Left ventricle myocardium inferior (tissue), 1 donor: ENCODE data around the gene IFRD2. TPM values are rescaled to one million over a fixed set of nuclear protein-coding genes. Genes with fewer than 3 reads are reported as not detected.

Source experiments
- DNase-seq: peaks from one replicate; pipeline ENCODE4 v3.0.0-alpha.2; 2020
- H3K27ac ChIP-seq: fragments of 200-600 bp; replicated peaks from 2 replicates; pipeline ENCODE4 v1.8.0; 2021
- H3K27me3 ChIP-seq: fragments of 200-600 bp; 2 replicates; pipeline ENCODE4 v1.8.0; 2021; ENCODE audit warnings: low read depth
- H3K36me3 ChIP-seq: fragments of 200-600 bp; 2 replicates; pipeline ENCODE4 v1.8.0; 2021
- H3K4me1 ChIP-seq: fragments of 200-600 bp; 2 replicates; pipeline ENCODE4 v1.8.0; 2021
- H3K4me3 ChIP-seq: fragments of 200-600 bp; 2 replicates; pipeline ENCODE4 v1.8.0; 2021; ENCODE audit warnings: mild to moderate bottlenecking, moderate library complexity
- H3K9me3 ChIP-seq: fragments of 200-600 bp; replicated peaks from 2 replicates; pipeline ENCODE4 v1.8.0; 2021
- intact Hi-C: fragments of 100-400 bp; cut with micrococcal nuclease; formaldehyde crosslinking; loops from one replicate; pipeline ENCODE4 v1.11.0; 2022
- total RNA-seq: library from RNA; stranded (reverse); fragmentation: NEBNext Ultra II Directional; extraction: Animal tissue kit (Norgen Biotek cat#: 25700); gene quantifications from one replicate; pipeline ENCODE4 v1.2.1, GENCODE V29; 2021
- TF ChIP-seq, protein P1 (sequence below): fragments of 200-600 bp; IDR thresholded peaks from 2 replicates; pipeline ENCODE4 v1.8.0; 2021; ENCODE audit warnings: antibody characterized with exemption, mild to moderate bottlenecking, borderline replicate concordance
- donor health status: DM: no; HTN: yes; CAD: no; lungs with severe emphysema.

IFRD2 gene
- total RNA-seq, 1 donor from 2014 or later, result 54.9 TPM

DNA sequence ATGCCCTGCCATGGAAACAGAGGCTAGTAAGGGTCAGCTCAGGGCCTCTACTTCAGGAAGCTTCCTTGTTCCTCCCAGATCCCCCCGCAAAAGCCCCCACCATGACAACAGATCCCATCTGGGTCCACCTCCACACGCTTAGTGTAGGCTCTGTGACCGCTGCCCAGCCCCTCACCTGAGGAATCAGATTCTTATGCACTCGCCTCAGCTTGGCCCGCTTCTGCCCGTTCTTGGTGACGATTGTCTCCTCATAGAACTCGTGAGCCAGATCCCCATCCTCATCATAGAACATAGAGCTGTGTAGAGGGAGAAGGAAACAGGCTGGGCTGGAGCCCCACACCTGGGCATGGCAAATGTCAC lies 33.9 kb upstream of the IFRD2 start:
- Histone ChIP-seq H3K27me3 (no peaks in the 10 kb centered on the region), H3K27ac (no peak overlapping the region), H3K4me3 (no peak overlapping the region), H3K4me1 (peaks cover 83% of the 10 kb centered on the region), H3K36me3 (peaks cover 41% of the 10 kb centered on the region), H3K9me3 (no peaks in the 10 kb centered on the region)
- no peak for DNase-seq
- intact Hi-C loops, result no loop called here
- TF ChIP-seq, protein P1, sequence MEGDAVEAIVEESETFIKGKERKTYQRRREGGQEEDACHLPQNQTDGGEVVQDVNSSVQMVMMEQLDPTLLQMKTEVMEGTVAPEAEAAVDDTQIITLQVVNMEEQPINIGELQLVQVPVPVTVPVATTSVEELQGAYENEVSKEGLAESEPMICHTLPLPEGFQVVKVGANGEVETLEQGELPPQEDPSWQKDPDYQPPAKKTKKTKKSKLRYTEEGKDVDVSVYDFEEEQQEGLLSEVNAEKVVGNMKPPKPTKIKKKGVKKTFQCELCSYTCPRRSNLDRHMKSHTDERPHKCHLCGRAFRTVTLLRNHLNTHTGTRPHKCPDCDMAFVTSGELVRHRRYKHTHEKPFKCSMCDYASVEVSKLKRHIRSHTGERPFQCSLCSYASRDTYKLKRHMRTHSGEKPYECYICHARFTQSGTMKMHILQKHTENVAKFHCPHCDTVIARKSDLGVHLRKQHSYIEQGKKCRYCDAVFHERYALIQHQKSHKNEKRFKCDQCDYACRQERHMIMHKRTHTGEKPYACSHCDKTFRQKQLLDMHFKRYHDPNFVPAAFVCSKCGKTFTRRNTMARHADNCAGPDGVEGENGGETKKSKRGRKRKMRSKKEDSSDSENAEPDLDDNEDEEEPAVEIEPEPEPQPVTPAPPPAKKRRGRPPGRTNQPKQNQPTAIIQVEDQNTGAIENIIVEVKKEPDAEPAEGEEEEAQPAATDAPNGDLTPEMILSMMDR, result no peak

DNA sequence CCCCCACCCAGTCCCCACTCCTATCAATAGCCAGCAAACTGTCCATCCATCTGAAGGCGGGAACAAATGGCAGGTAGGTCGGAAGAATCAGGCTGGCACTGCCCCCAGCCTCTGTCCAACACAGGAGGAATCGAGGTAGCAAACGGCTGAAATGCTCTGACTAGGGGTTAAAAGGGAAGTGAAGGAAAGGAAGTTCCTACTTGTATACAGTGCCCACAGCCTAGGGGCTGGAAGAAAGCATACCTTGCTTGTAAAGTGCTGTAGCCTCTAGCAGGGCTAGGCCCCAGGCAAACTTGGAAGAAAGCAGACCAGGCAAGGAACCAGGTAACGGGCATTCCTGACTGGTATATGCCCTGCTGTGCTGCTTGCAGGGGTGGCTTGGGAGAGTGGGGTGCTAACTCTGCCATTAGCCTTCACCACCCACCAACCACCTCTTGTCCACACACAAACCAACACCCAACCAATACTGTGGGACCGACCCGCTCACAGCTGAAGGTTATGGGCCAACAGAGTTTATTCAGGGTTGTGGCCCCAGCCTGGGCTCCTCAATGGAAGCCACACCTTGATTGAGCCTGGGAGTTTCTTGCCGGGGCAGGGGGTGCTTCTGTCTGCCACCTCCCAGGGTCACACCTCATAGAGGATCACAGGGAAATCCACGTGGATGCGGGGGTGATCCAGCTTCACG lies 33.4 kb upstream of the IFRD2 start:
- Histone ChIP-seq H3K27ac (peak overlapping the region; percentile 99), H3K4me1 (peaks cover 83% of the 10 kb centered on the region), H3K4me3 (no peak overlapping the region), H3K36me3 (peaks cover 36% of the 10 kb centered on the region), H3K9me3 (no peaks in the 10 kb centered on the region), H3K27me3 (no peaks in the 10 kb centered on the region)
- TF ChIP-seq, protein P1, result no peak
- intact Hi-C loops, result no loop called here
- no peak for DNase-seq

DNA sequence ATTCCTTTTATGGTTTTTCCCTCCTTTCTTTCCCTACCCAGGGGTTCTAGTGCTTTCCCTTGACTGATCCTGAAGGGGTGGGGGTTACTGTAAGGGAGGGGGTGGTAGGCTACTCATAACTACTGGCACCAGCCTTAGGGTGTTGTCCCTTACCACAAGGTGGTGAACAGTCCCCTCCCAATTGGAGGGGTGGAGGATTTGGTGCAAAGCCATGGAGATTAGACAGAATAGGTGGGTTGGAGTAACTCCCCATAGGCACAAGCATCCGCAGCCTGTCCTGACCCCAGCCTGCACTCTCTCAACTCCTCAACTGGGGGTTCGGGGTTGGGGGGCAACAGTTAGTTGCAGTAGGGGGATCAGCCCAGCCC lies 32.9 kb upstream of the IFRD2 start:
- TF ChIP-seq, protein P1, result no peak
- Histone ChIP-seq H3K4me3 (no peak overlapping the region), H3K27me3 (no peaks in the 10 kb centered on the region), H3K9me3 (no peaks in the 10 kb centered on the region), H3K36me3 (peaks cover 31% of the 10 kb centered on the region), H3K27ac (peak overlapping the region; percentile 99), H3K4me1 (peaks cover 84% of the 10 kb centered on the region)
- intact Hi-C loops, result no loop called here
- DNase-seq, result no peak

DNA sequence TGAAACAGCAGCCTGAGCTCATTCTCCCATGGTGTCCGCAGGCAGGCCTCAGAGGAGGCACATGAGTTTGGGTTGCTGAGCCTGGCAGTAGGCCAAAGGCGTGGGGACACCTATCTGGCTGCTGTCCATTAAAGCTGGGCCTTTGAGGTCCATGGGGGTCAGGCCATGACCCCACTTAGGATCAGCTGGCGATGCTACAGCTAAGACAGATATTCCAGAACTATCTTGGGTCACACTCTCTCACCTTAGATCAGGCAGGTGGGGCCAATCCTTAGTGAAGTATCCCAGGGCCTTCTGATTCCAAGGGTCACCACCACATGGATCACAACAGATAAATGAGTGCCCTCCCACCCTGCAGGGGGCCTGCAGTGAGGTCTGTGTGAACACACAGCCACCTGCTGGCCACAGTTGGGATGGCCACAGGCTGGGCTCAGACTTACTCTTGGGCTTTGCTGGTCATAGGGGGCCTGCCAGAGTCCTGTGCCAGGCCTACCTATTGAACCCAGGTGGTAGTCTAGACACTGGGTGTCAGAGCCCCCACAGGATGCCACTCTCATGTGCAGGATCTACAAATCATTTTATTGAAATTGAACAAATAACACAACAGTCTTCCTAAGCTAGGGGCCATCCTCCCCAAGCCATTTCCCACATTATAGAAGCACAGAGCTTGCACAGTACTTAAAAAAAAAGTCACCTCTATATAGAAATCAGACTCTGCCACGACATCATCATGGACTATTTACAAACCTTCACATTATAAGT lies 32.3 kb upstream of the IFRD2 start:
- H3K36me3 ChIP-seq, result peaks cover 31% of the 10 kb centered on the region
- peaks cover 90% of the 10 kb centered on the region for H3K4me1 ChIP-seq
- no peaks in the 10 kb centered on the region for H3K9me3 ChIP-seq
- peak; percentile 74 for DNase-seq
- no peaks in the 10 kb centered on the region for H3K27me3 ChIP-seq
- H3K4me3 ChIP-seq, result peak overlapping the region; percentile 86
- TF ChIP-seq, protein P1, result peak; percentile 92
- H3K27ac ChIP-seq, result peak overlapping the region; percentile 99
- intact Hi-C loops, result no loop called here

DNA sequence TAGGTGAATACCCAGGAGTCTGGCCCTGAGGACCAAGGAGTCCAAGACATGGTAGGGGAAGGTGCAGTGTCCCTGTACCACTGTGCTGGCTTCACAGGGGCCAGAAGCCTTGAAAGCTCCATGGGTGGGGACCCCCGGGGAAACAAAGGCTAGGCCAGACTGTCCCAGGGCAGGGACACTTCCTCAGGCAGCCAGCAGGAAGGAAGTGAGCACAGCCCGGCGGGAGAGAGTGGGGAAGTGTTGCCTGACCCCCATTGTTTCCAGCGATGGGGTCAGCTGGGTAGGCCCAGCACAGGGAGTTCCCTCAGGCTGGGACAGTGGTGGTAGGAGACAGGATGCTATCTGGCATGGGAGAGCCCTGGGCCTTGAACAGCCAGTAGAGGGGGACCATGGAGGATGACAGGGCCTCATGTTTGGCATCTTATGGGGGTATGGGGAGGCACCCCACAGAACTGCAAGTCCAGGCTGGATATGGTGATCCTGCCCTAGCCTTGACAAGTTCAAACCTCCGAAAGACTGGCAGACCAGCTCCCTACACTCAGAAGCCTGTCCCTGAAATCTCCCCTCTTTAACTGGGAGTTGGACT lies 31.5 kb upstream of the IFRD2 start:
- Histone ChIP-seq H3K27ac (peak overlapping the region; percentile 99), H3K36me3 (peaks cover 33% of the 10 kb centered on the region), H3K27me3 (no peaks in the 10 kb centered on the region), H3K4me1 (peaks cover 93% of the 10 kb centered on the region), H3K9me3 (no peaks in the 10 kb centered on the region), H3K4me3 (peak overlapping the region; percentile 86)
- TF ChIP-seq, protein P1, result no peak
- peak; percentile 74 for DNase-seq
- intact Hi-C loops, result no loop called here
